GM23248 (cell line): Measurements from ENCODE around the gene RABL6. TPM values are rescaled to one million over a fixed set of nuclear protein-coding genes. Genes with fewer than 3 reads are reported as not detected.

Experiments used
- DNase-seq: peaks from one replicate; pipeline ENCODE4 v3.0.0-alpha.2; 2015
- H2AFZ ChIP-seq: fragments of 200-600 bp; sonication (generic); 2 replicates; pipeline ENCODE4 v1.6.1; 2016; ENCODE audit warnings: antibody characterized with exemption
- H3F3A ChIP-seq: fragments of 200-600 bp; sonication (generic); 2 replicates; pipeline ENCODE4 v1.6.1; 2016; ENCODE audit warnings: mild to moderate bottlenecking, antibody characterized with exemption, mixed run types; ENCODE audit not compliant: insufficient read depth
- H3K27ac ChIP-seq: fragments of 200-600 bp; sonication (generic); 2 replicates; pipeline ENCODE4 v1.5.1; 2016; ENCODE audit warnings: mild to moderate bottlenecking
- H3K27me3 ChIP-seq: fragments of 200-600 bp; sonication (generic); replicated peaks from 2 replicates; pipeline ENCODE4 v1.6.1; 2016; ENCODE audit warnings: mild to moderate bottlenecking; ENCODE audit not compliant: insufficient read depth
- H3K36me3 ChIP-seq: fragments of 200-600 bp; sonication (generic); 2 replicates; pipeline ENCODE4 v1.6.1; 2016; ENCODE audit warnings: low read depth, mild to moderate bottlenecking
- H3K4me1 ChIP-seq: fragments of 200-600 bp; sonication (generic); 2 replicates; pipeline ENCODE4 v1.6.1; 2016; ENCODE audit warnings: mild to moderate bottlenecking; ENCODE audit not compliant: insufficient read depth
- H3K4me2 ChIP-seq: fragments of 200-600 bp; sonication (generic); one replicate; pipeline ENCODE4 v1.6.1; 2016; ENCODE audit warnings: mild to moderate bottlenecking; ENCODE audit not compliant: unreplicated experiment
- H3K4me3 ChIP-seq: fragments of 200-600 bp; sonication (generic); 2 replicates; pipeline ENCODE4 v1.5.1; 2016; ENCODE audit warnings: mild to moderate bottlenecking
- H3K79me2 ChIP-seq: fragments of 200-600 bp; sonication (generic); 2 replicates; pipeline ENCODE4 v1.6.1; 2016; ENCODE audit warnings: mild to moderate bottlenecking; ENCODE audit not compliant: insufficient read depth
- H3K9ac ChIP-seq: fragments of 200-600 bp; sonication (generic); 2 replicates; pipeline ENCODE4 v1.6.1; 2016; ENCODE audit warnings: mild to moderate bottlenecking
- H3K9me2 ChIP-seq: fragments of 200-600 bp; sonication (generic); 2 replicates; pipeline ENCODE4 v1.6.1; 2016; ENCODE audit warnings: mixed run types, mild to moderate bottlenecking, moderate library complexity; ENCODE audit not compliant: insufficient read depth
- H3K9me3 ChIP-seq: fragments of 200-600 bp; sonication (generic); one replicate; pipeline ENCODE4 v1.6.1; 2017; ENCODE audit warnings: low read depth
- H4K20me1 ChIP-seq: fragments of 200-600 bp; sonication (generic); 2 replicates; pipeline ENCODE4 v1.6.0; 2016; ENCODE audit not compliant: insufficient read depth
- EZH2 ChIP-seq: fragments of 200-600 bp; sonication (generic); IDR thresholded peaks from 2 replicates; pipeline ENCODE4 v1.6.1; 2018; ENCODE audit warnings: antibody characterized with exemption, mild to moderate bottlenecking; ENCODE audit not compliant: insufficient read depth, poor library complexity, severe bottlenecking
- EZH2phosphoT487 ChIP-seq: fragments of 200-600 bp; sonication (generic); IDR thresholded peaks from 2 replicates; pipeline ENCODE4 v1.6.1; 2018; ENCODE audit warnings: antibody characterized with exemption, moderate library complexity, mild to moderate bottlenecking, low read depth; ENCODE audit not compliant: insufficient read depth
- WGBS, 2 experiments: methylation state at CpG; one replicate each; pipeline ENCODE4 v1.1.6; 2015 to 2017; ENCODE audit warnings: low lambda C conversion rate in 2 of 2, low coverage in 1 of 2; ENCODE audit errors: missing lambda C conversion rate in 2 of 2; 5-methylcytosine and 5-hydroxymethylcytosine counted together
- in situ Hi-C: fragments of 300-500 bp; cut with MboI; formaldehyde crosslinking; loops from 2 replicates; pipeline ENCODE4 v1.15.0; 2020
- polyA plus RNA-seq: library from polyadenylated mRNA; unstranded; fragments of >200 nt; fragmentation: Nextera tagmentation; extraction: Ambion mirVana; gene quantifications from 2 replicates; pipeline ENCODE4 v1.2.1, GENCODE V29; 2016
- total RNA-seq: library from RNA; depleted of rRNA; stranded (reverse); fragments of >200 nt; shearing (Covaris generic); gene quantifications from 2 replicates; pipeline ENCODE4 v1.2.3, GENCODE V29; 2014

RABL6 gene
- total and polyA plus RNA-seq, 2 experiments from 2014 or later, result 22.0 to 81.1 TPM

- no peak for TF ChIP-seq EZH2phosphoT487
- TF ChIP-seq EZH2, result no peak
- peaks cover 7% of the 10 kb centered on the region; the same call in 1 of the 2 replicates for H3K79me2 ChIP-seq
- H3K4me2 ChIP-seq, result no peak within 1 kb of the TSS
- H3K4me3 ChIP-seq, result no peak within 1 kb of the TSS
- H2AFZ ChIP-seq, result no peak within 1 kb of the TSS
- no peaks in the 10 kb centered on the region for H3K9me2 ChIP-seq
- H3K9ac ChIP-seq, result no peak within 1 kb of the TSS
- H3K27ac ChIP-seq, result no peak within 1 kb of the TSS
- no peaks in the 10 kb centered on the region for H3K27me3 ChIP-seq
- in situ Hi-C loops, result no loop called here
- no peak for DNase-seq
- 70 to 73% methylated on average over 16 to 23 of the region's 23 CpGs for WGBS, 2 experiments
- no peaks in the 10 kb centered on the region for H3F3A ChIP-seq
- H3K36me3 ChIP-seq, result no peaks in the 10 kb centered on the region
- H4K20me1 ChIP-seq, result no peaks in the 10 kb centered on the region
- H3K4me1 ChIP-seq, result no peaks in the 10 kb centered on the region
- H3K9me3 ChIP-seq, result no peaks in the 10 kb centered on the region
These were observed 44.4 kb downstream of the RABL6 start, which contains the start of gene MAMDC4 for GRCh38 chr9:136851941-136852663. TSS of gene MAMDC4 (plus strand) at chr9:136852346. CDS start at chr9:136852417, 71 bp downstream.

GRCh38 chr9:136852664-136853595, 45.2 kb downstream of the RABL6 start:
- peaks cover 7% of the 10 kb centered on the region; the same call in 1 of the 2 replicates for H3K79me2 ChIP-seq
- H3K36me3 ChIP-seq, result no peaks in the 10 kb centered on the region
- H2AFZ ChIP-seq, result no peak overlapping the region
- no peak for DNase-seq
- H3K27ac ChIP-seq, result no peak overlapping the region
- in situ Hi-C loops, result no loop called here
- no peaks in the 10 kb centered on the region for H3K27me3 ChIP-seq
- no peaks in the 10 kb centered on the region for H3F3A ChIP-seq
- WGBS, 2 experiments, result 81 to 84% methylated on average over 24 to 28 of the region's 29 CpGs
- no peaks in the 10 kb centered on the region for H3K9me3 ChIP-seq
- no peaks in the 10 kb centered on the region for H4K20me1 ChIP-seq
- H3K4me3 ChIP-seq, result no peak overlapping the region
- H3K9ac ChIP-seq, result no peak overlapping the region
- no peak for TF ChIP-seq EZH2
- TF ChIP-seq EZH2phosphoT487, result no peak
- no peaks in the 10 kb centered on the region for H3K4me1 ChIP-seq
- H3K4me2 ChIP-seq, result no peak overlapping the region
- no peaks in the 10 kb centered on the region for H3K9me2 ChIP-seq

- H3F3A ChIP-seq, result no peaks in the 10 kb centered on the region
- H3K79me2 ChIP-seq, result peaks cover 7% of the 10 kb centered on the region; the same call in 1 of the 2 replicates
- no peak overlapping the region for H3K9ac ChIP-seq
- 77 to 85% methylated on average over 6 to 18 of the region's 18 CpGs for WGBS, 2 experiments
- H3K9me2 ChIP-seq, result no peaks in the 10 kb centered on the region
- no peaks in the 10 kb centered on the region for H4K20me1 ChIP-seq
- no peak overlapping the region for H3K4me2 ChIP-seq
- H3K36me3 ChIP-seq, result no peaks in the 10 kb centered on the region
- H3K4me3 ChIP-seq, result no peak overlapping the region
- H3K9me3 ChIP-seq, result no peaks in the 10 kb centered on the region
- TF ChIP-seq EZH2phosphoT487, result no peak
- TF ChIP-seq EZH2, result no peak
- in situ Hi-C loops, result no loop called here
- H3K4me1 ChIP-seq, result no peaks in the 10 kb centered on the region
- no peaks in the 10 kb centered on the region for H3K27me3 ChIP-seq
- no peak overlapping the region for H3K27ac ChIP-seq
- H2AFZ ChIP-seq, result no peak overlapping the region
- DNase-seq, result no peak
These were observed 45.9 kb downstream of the RABL6 start for GRCh38 chr9:136853596-136854112.

- H4K20me1 ChIP-seq, result no peaks in the 10 kb centered on the region
- H3K27ac ChIP-seq, result no peak overlapping the region
- 68 to 74% methylated on average over 26 to 27 of the region's 30 CpGs for WGBS, 2 experiments
- H3K79me2 ChIP-seq, result peaks cover 7% of the 10 kb centered on the region; the same call in 1 of the 2 replicates
- H3F3A ChIP-seq, result no peaks in the 10 kb centered on the region
- H3K4me1 ChIP-seq, result no peaks in the 10 kb centered on the region
- H3K9me3 ChIP-seq, result no peaks in the 10 kb centered on the region
- TF ChIP-seq EZH2 (no peak), EZH2phosphoT487 (no peak)
- no peak overlapping the region for H2AFZ ChIP-seq
- no peak for DNase-seq
- H3K4me3 ChIP-seq, result no peak overlapping the region
- in situ Hi-C loops, result no loop called here
- no peaks in the 10 kb centered on the region for H3K36me3 ChIP-seq
- H3K4me2 ChIP-seq, result no peak overlapping the region
- no peak overlapping the region for H3K9ac ChIP-seq
- H3K9me2 ChIP-seq, result no peaks in the 10 kb centered on the region
- no peaks in the 10 kb centered on the region for H3K27me3 ChIP-seq
These were observed 46.5 kb downstream of the RABL6 start for GRCh38 chr9:136854113-136854841.
